Activated T-helper 2 cell treated with anti-CD3 and anti-CD28 coated beads, Interferon-gamma antibody, Interleukin-2, Interleukin-4, amounts not matched to agents 10 μg/mL and 5 μg/mL and 100 μg/mL, durations not matched to agents 14 hours and 24 hours and 36 hours (primary cell): ENCODE results near the gene CCDC184. TPM values are rescaled to one million over a fixed set of nuclear protein-coding genes. Genes with fewer than 3 reads are reported as not detected.
"Not testable (repeated sequence)": the region's sequence is repeated elsewhere in the genome, so short reads cannot be mapped to it uniquely, and the experiment has no call there.

Experiments used
- DNase-seq: peaks from one replicate; pipeline ENCODE4 v3.0.0; 2021; ENCODE audit warnings: low spot score
- H3K27ac Mint-ChIP-seq: one replicate; pipeline ENCODE4 v1.8.0; 2021; ENCODE audit warnings: mixed read lengths
- H3K27me3 Mint-ChIP-seq: one replicate; pipeline ENCODE4 v1.8.0; 2021; ENCODE audit warnings: low read depth, mixed read lengths
- H3K36me3 Mint-ChIP-seq: one replicate; pipeline ENCODE4 v1.8.0; 2021; ENCODE audit warnings: low read depth, mixed read lengths
- H3K4me1 Mint-ChIP-seq: one replicate; pipeline ENCODE4 v1.8.0; 2021; ENCODE audit warnings: low read depth, mixed read lengths
- H3K4me3 Mint-ChIP-seq: one replicate; pipeline ENCODE4 v1.8.0; 2021; ENCODE audit warnings: low read depth, mild to moderate bottlenecking, moderate library complexity, mixed read lengths
- H3K9me3 Mint-ChIP-seq: one replicate; pipeline ENCODE4 v1.8.0; 2021; ENCODE audit warnings: mixed read lengths
- intact Hi-C: fragments of 100-400 bp; cut with micrococcal nuclease; formaldehyde crosslinking; loops from one replicate; pipeline ENCODE4 v1.15.1; 2023
- total RNA-seq: library from RNA; stranded (reverse); gene quantifications from 2 replicates; pipeline ENCODE4 v1.2.3, GENCODE V29; 2022

CCDC184 gene
- total RNA-seq, 1 donor from 2014 or later, result 0.64 TPM

GRCh38 chr12:48231169-48231958, 47.9 kb downstream of the CCDC184 start:
- H3K9me3 Mint-ChIP-seq, result peaks cover 14% of the 10 kb centered on the region
- H3K27ac Mint-ChIP-seq, H3K27me3 Mint-ChIP-seq, DNase-seq, H3K4me3 Mint-ChIP-seq, intact Hi-C loops, H3K36me3 Mint-ChIP-seq, H3K4me1 Mint-ChIP-seq: not testable (repeated sequence)

Other genes starting within 250 kb of the CCDC184 start
- 168 and 169 TPM in 2 replicates for gene TMEM106C, start 220.0 kb upstream of the CCDC184 start, total RNA-seq
- gene COL2A1, start 179.2 kb upstream of the CCDC184 start, total RNA-seq, result 0.14 and 0.27 TPM in 2 replicates
- gene SENP1, start 77.6 kb upstream of the CCDC184 start, total RNA-seq, result 45.9 and 49.0 TPM in 2 replicates
- 55.2 and 67.3 TPM in 2 replicates for gene PFKM, start 64.3 kb upstream of the CCDC184 start, total RNA-seq
- gene ASB8, start 26.1 kb upstream of the CCDC184 start, total RNA-seq, result 32.5 and 33.1 TPM in 2 replicates
- not detected in 2 replicates for gene OR10AD1, start 19.6 kb downstream of the CCDC184 start, total RNA-seq
- 5.4 and 6.4 TPM in 2 replicates for gene ZNF641, start 167.3 kb downstream of the CCDC184 start, total RNA-seq